RPMI7951 (cell line): ENCODE results near the gene BLOC1S2. TPM values are rescaled to one million over a fixed set of nuclear protein-coding genes. Genes with fewer than 3 reads are reported as not detected.

Source experiments
- total RNA-seq: library from RNA; depleted of rRNA; stranded (reverse); fragments of >200 nt; shearing (Covaris generic); gene quantifications from 2 replicates; pipeline ENCODE4 v1.2.3, GENCODE V29; 2014; rRNA removed

The BLOC1S2 gene
- total RNA-seq, 1 experiment from 2014 or later: 33.5 TPM

Other genes starting within 250 kb of the BLOC1S2 start
- not detected in 2 replicates for gene CPN1, start 204.8 kb downstream of the BLOC1S2 start, total RNA-seq
- 38.8 and 42.5 TPM in 2 replicates for gene ERLIN1, start 100.7 kb downstream of the BLOC1S2 start, total RNA-seq
- 19.4 and 20.3 TPM in 2 replicates for gene CHUK, start 57.1 kb downstream of the BLOC1S2 start, total RNA-seq
- gene CWF19L1, start 19.0 kb downstream of the BLOC1S2 start, total RNA-seq: 31.2 and 36.9 TPM in 2 replicates
- not detected in 2 replicates for gene PKD2L1, start 43.5 kb upstream of the BLOC1S2 start, total RNA-seq
- gene SCD, start 60.6 kb upstream of the BLOC1S2 start, total RNA-seq: 68.3 and 80.6 TPM in 2 replicates
- not detected in 2 replicates for gene WNT8B, start 176.3 kb upstream of the BLOC1S2 start, total RNA-seq
- 0.10 and 0.24 TPM in 2 replicates for gene SEC31B, start 233.2 kb upstream of the BLOC1S2 start, total RNA-seq
- 189 and 282 TPM in 2 replicates for gene NDUFB8, start 243.2 kb upstream of the BLOC1S2 start, total RNA-seq
- 4.1 and 5.0 TPM in 2 replicates for gene HIF1AN, start 249.3 kb upstream of the BLOC1S2 start, total RNA-seq